HepG2 (cell line): ENCODE data around the gene GRB2. TPM values are rescaled to one million over a fixed set of nuclear protein-coding genes. Genes with fewer than 3 reads are reported as not detected.
A peak's percentile ranks its signal among the peaks of the same experiment; 100 is the strongest.

Source experiments
- ATF7-NPFF ChIP-seq: sonication (generic); formaldehyde crosslinking; IDR thresholded peaks from 2 replicates; pipeline ENCODE4 v1.8.1; 2023; ENCODE audit warnings: mild to moderate bottlenecking, low read depth, missing genetic modification reagents, moderate library complexity
- CBX1 ChIP-seq: IDR thresholded peaks from one replicate; pipeline ENCODE4 v1.6.1; 2016; ENCODE audit warnings: antibody characterized with exemption, low read depth
- GABPB1 ChIP-seq: IDR thresholded peaks from 2 replicates; pipeline ENCODE4 v1.6.1; 2016; ENCODE audit warnings: mild to moderate bottlenecking, missing genetic modification reagents, moderate library complexity, missing compliant biosample characterization
- HOXD1 ChIP-seq: sonication (generic); formaldehyde crosslinking; IDR thresholded peaks from 2 replicates; pipeline ENCODE4 v1.5.0; 2020; ENCODE audit warnings: missing genetic modification reagents
- KAT8 ChIP-seq: IDR thresholded peaks from 2 replicates; pipeline ENCODE4 v1.6.1; 2016; ENCODE audit warnings: missing genetic modification reagents, missing compliant biosample characterization
- NPAS2 ChIP-seq: sonication (generic); formaldehyde crosslinking; IDR thresholded peaks from 2 replicates; pipeline ENCODE4 v1.8.0; 2022; ENCODE audit warnings: mild to moderate bottlenecking, missing genetic modification reagents, borderline replicate concordance
- PLRG1 ChIP-seq: fragments of 450-650 bp; conservative IDR thresholded peaks from 2 replicates; pipeline ENCODE4 v1.6.1; 2016
- SOX13 ChIP-seq, 3 experiments: fragments of 450-650 bp in 1 of 3; sonication (generic) in 1 of 3; formaldehyde crosslinking in 1 of 3; IDR thresholded peaks in 2 of 3; conservative IDR thresholded peaks in 1 of 3; 2 replicates each; pipeline versions ENCODE4 v1.5.0 to v1.6.1; 2016 to 2020; ENCODE audit warnings: antibody characterized with exemption in 1 of 3, mild to moderate bottlenecking in 1 of 3, missing compliant biosample characterization in 1 of 3, missing genetic modification reagents in 1 of 3, moderate library complexity in 1 of 3
- SRSF1 ChIP-seq: fragments of 200-400 bp; formaldehyde crosslinking; optimal IDR thresholded peaks from 2 replicates; pipeline ENCODE3; 2017; ENCODE audit warnings: mild to moderate bottlenecking, low read depth, low read length, moderate library complexity
- ZNF552 ChIP-seq: sonication (generic); formaldehyde crosslinking; IDR thresholded peaks from 2 replicates; pipeline ENCODE4 v1.9.0; 2022; ENCODE audit warnings: missing genetic modification reagents, mild to moderate bottlenecking, borderline replicate concordance
- ZNF724P ChIP-seq: sonication (generic); formaldehyde crosslinking; IDR thresholded peaks from 2 replicates; pipeline ENCODE4 v1.8.0; 2022; ENCODE audit warnings: missing genetic modification reagents, borderline replicate concordance
- polyA plus RNA-seq, 8 experiments: library from polyadenylated mRNA; depleted of rRNA in 3 of 8; stranded (reverse) in 7 of 8; unstranded in 1 of 8; fragments of >200 nt; fragmentation: Illumina TruSeq in 4 of 8; extraction: Trizol in 4 of 8; gene quantifications; 2 replicates each; pipeline versions ENCODE4 v1.2.1 to v1.2.3, GENCODE V29; 2011 to 2016; ENCODE audit warnings: low read depth in 4 of 8, missing spikeins in 1 of 8, mixed read lengths in 1 of 8; ENCODE audit not compliant: insufficient read depth in 1 of 8
- total RNA-seq, 5 experiments: library from RNA; depleted of rRNA; stranded (reverse); fragments of >200 nt; fragmentation: Illumina TruSeq; extraction: Trizol; gene quantifications; 2 replicates each; pipeline ENCODE4 v1.2.3, GENCODE V29; 2016; ENCODE audit warnings: low read depth in 1 of 5
- TF ChIP-seq, protein P1 (sequence below): sonication (generic); formaldehyde crosslinking; IDR thresholded peaks from 2 replicates; pipeline ENCODE4 v1.4.0; 2020; ENCODE audit warnings: missing genetic modification reagents, borderline replicate concordance
- TF ChIP-seq, protein P2 (sequence below): sonication (generic); formaldehyde crosslinking; IDR thresholded peaks from 2 replicates; pipeline ENCODE4 v1.8.0; 2022; ENCODE audit warnings: missing genetic modification reagents, mild to moderate bottlenecking, moderate library complexity, borderline replicate concordance
- TF ChIP-seq, protein P3 (sequence below): sonication (generic); formaldehyde crosslinking; IDR thresholded peaks from 2 replicates; pipeline ENCODE4 v1.8.1; 2023; ENCODE audit warnings: missing genetic modification reagents, mild to moderate bottlenecking, borderline replicate concordance
- TF ChIP-seq, protein P4 (sequence below): sonication (generic); formaldehyde crosslinking; IDR thresholded peaks from 2 replicates; pipeline ENCODE4 v1.4.0; 2020; ENCODE audit warnings: missing genetic modification reagents

Gene GRB2
- total and polyA plus RNA-seq, 2 of the 13 experiments (the other 11 are each of a cell fraction or from before 2014, with no cell fraction given), result 84.6 to 92.3 TPM

DNA sequence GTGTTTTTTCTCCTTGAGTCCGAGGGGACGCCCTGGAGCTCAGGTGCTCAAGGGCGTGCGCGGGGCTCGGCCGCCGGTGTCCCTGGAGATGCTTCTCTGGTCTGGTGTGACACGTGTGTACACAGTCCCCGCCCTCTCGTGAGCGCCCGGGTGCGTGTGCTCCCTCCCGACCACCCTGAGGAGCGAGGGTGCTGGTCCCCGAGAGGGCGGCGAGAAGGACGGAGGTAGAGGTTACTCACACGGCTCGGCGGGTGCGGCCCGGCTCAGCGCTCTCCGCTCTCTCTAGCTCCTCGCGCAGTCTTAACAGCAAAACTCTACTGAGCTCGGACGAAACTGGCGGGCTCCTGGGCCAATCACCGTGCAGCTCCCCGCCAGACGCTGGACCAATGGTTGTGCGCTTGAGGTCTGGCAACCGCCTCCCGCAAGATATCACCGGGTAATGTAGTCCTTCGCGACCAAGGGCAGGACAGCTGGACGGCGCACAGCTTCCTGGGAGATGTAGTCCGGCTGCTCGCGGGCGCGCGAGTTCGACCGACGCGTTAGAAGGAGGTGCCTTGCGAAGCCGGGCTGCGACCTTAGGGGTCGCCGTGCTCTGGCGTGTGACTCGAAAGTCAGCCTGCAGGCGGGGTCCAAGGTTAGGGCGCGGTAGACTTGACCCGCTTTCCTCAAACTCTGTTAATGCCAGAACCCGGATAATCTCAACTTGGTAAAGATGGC lies 116.2 kb downstream of the GRB2 start, which contains the start of gene SLC25A19 (continued):
- TF ChIP-seq, protein P1, sequence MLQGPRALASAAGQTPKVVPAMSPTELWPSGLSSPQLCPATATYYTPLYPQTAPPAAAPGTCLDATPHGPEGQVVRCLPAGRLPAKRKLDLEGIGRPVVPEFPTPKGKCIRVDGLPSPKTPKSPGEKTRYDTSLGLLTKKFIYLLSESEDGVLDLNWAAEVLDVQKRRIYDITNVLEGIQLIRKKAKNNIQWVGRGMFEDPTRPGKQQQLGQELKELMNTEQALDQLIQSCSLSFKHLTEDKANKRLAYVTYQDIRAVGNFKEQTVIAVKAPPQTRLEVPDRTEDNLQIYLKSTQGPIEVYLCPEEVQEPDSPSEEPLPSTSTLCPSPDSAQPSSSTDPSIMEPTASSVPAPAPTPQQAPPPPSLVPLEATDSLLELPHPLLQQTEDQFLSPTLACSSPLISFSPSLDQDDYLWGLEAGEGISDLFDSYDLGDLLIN, result peak; percentile 92; the same call in 1 of the 2 replicates
- TF ChIP-seq ZNF724P, result 0 out of 2 replicates have a peak, but pooled peaks have one; percentile 46
- peak; percentile 52; the same call in 1 of the 2 replicates for TF ChIP-seq ATF7-NPFF (CRISPR knock-in tag)
- no peak for TF ChIP-seq CBX1
- peak; percentile 43 for TF ChIP-seq SRSF1
- TF ChIP-seq HOXD1, result no peak; the same call in none of the 2 replicates
- TF ChIP-seq GABPB1 (CRISPR knock-in tag), result peak; percentile 95
- peak; percentile 87 for TF ChIP-seq KAT8 (CRISPR knock-in tag)
- no peak for TF ChIP-seq PLRG1
- TF ChIP-seq, protein P2, sequence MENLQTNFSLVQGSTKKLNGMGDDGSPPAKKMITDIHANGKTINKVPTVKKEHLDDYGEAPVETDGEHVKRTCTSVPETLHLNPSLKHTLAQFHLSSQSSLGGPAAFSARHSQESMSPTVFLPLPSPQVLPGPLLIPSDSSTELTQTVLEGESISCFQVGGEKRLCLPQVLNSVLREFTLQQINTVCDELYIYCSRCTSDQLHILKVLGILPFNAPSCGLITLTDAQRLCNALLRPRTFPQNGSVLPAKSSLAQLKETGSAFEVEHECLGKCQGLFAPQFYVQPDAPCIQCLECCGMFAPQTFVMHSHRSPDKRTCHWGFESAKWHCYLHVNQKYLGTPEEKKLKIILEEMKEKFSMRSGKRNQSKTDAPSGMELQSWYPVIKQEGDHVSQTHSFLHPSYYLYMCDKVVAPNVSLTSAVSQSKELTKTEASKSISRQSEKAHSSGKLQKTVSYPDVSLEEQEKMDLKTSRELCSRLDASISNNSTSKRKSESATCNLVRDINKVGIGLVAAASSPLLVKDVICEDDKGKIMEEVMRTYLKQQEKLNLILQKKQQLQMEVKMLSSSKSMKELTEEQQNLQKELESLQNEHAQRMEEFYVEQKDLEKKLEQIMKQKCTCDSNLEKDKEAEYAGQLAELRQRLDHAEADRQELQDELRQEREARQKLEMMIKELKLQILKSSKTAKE (CRISPR knock-in tag), result peak; percentile 54
- TF ChIP-seq, protein P3, sequence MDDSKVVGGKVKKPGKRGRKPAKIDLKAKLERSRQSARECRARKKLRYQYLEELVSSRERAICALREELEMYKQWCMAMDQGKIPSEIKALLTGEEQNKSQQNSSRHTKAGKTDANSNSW (CRISPR knock-in tag), result no peak
- no peak for TF ChIP-seq ZNF552 (CRISPR knock-in tag)
- TF ChIP-seq SOX13 (IDR thresholded peaks at IDR 0.05), result 0 out of 2 replicates have a peak, but pooled peaks have one; percentile 65
- TF ChIP-seq SOX13 (CRISPR knock-in tag; conservative IDR thresholded peaks at IDR 0.05 in 1 of 2, IDR thresholded peaks at IDR 0.05 in 1 of 2), result peak in 1 of 2 experiments; percentile 4; a peak in 1 of 4 replicates
- TF ChIP-seq NPAS2 (CRISPR knock-in tag), result no peak
- TF ChIP-seq, protein P4, sequence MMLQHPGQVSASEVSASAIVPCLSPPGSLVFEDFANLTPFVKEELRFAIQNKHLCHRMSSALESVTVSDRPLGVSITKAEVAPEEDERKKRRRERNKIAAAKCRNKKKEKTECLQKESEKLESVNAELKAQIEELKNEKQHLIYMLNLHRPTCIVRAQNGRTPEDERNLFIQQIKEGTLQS (CRISPR knock-in tag), result no peak; the same call in none of the 2 replicates
